Measurements from ENCODE around the gene UBE2G1. TPM values are rescaled to one million over a fixed set of nuclear protein-coding genes. Genes with fewer than 3 reads are reported as not detected.

The UBE2G1 gene
- total RNA-seq, 1 donor = 36.2 TPM

- Histone ChIP-seq H2AFZ (ENCODE audit: low read length) (no peak overlapping the region), H3K9me3 (ENCODE audit: low read depth, low read length) (no peaks in the 10 kb centered on the region), H4K20me1 (ENCODE audit: insufficient read depth, low read length) (peaks cover 56% of the 10 kb centered on the region), H3K4me2 (ENCODE audit: insufficient read depth, low read length) (no peak overlapping the region), H3K4me3 (ENCODE audit: insufficient read depth, low read length) (no peak overlapping the region), H3K36me3 (ENCODE audit: insufficient read depth, low read length) (no peaks in the 10 kb centered on the region), H3K27me3 (ENCODE audit: insufficient read depth, low read length) (no peaks in the 10 kb centered on the region), H3K27ac (ENCODE audit: low read depth, low read length) (no peak overlapping the region), H3K79me2 (ENCODE audit: insufficient read depth, low read length) (peaks cover 96% of the 10 kb centered on the region), H3K4me1 (ENCODE audit: insufficient read depth, low read length) (peaks cover 17% of the 10 kb centered on the region)
- no peak for TF ChIP-seq CTCF (IDR thresholded peaks at IDR 0.05; ENCODE audit: extremely low read depth, low read depth, low read length)
- no peak for DNase-seq (ENCODE audit: insufficient read length, low spot score, missing footprints)
Measured at GRCh38 chr17:4324463-4324862, 42.0 kb downstream of the UBE2G1 start.

GRCh38 chr17:4319221-4319620 lies 47.3 kb downstream of the UBE2G1 start:
- Histone ChIP-seq H3K4me1 (ENCODE audit: insufficient read depth, low read length) (peaks cover 6% of the 10 kb centered on the region), H3K27ac (ENCODE audit: low read depth, low read length) (no peak overlapping the region), H3K4me2 (ENCODE audit: insufficient read depth, low read length) (no peak overlapping the region), H3K36me3 (ENCODE audit: insufficient read depth, low read length) (no peaks in the 10 kb centered on the region), H2AFZ (ENCODE audit: low read length) (no peak overlapping the region), H4K20me1 (ENCODE audit: insufficient read depth, low read length) (peaks cover 51% of the 10 kb centered on the region), H3K27me3 (ENCODE audit: insufficient read depth, low read length) (no peaks in the 10 kb centered on the region), H3K4me3 (ENCODE audit: insufficient read depth, low read length) (no peak overlapping the region), H3K79me2 (ENCODE audit: insufficient read depth, low read length) (peaks cover 92% of the 10 kb centered on the region), H3K9me3 (ENCODE audit: low read depth, low read length) (no peaks in the 10 kb centered on the region)
- DNase-seq (ENCODE audit: insufficient read length, low spot score, missing footprints) = no peak
- TF ChIP-seq CTCF (IDR thresholded peaks at IDR 0.05; ENCODE audit: extremely low read depth, low read depth, low read length) = no peak

GRCh38 chr17:4318596-4318995 lies 47.9 kb downstream of the UBE2G1 start:
- Histone ChIP-seq H3K27me3 (ENCODE audit: insufficient read depth, low read length) (no peaks in the 10 kb centered on the region), H3K9me3 (ENCODE audit: low read depth, low read length) (no peaks in the 10 kb centered on the region), H3K36me3 (ENCODE audit: insufficient read depth, low read length) (no peaks in the 10 kb centered on the region), H3K27ac (ENCODE audit: low read depth, low read length) (no peak overlapping the region), H3K4me3 (ENCODE audit: insufficient read depth, low read length) (no peak overlapping the region), H3K4me1 (ENCODE audit: insufficient read depth, low read length) (peaks cover 6% of the 10 kb centered on the region), H3K4me2 (ENCODE audit: insufficient read depth, low read length) (no peak overlapping the region), H4K20me1 (ENCODE audit: insufficient read depth, low read length) (peaks cover 48% of the 10 kb centered on the region), H2AFZ (ENCODE audit: low read length) (no peak overlapping the region), H3K79me2 (ENCODE audit: insufficient read depth, low read length) (peaks cover 92% of the 10 kb centered on the region)
- DNase-seq (ENCODE audit: insufficient read length, low spot score, missing footprints) = no peak
- no peak for TF ChIP-seq CTCF (IDR thresholded peaks at IDR 0.05; ENCODE audit: extremely low read depth, low read depth, low read length)

- H3K27me3 ChIP-seq (ENCODE audit: insufficient read depth, low read length) = no peaks in the 10 kb centered on the region
- peaks cover 6% of the 10 kb centered on the region for H3K4me1 ChIP-seq (ENCODE audit: insufficient read depth, low read length)
- H3K9me3 ChIP-seq (ENCODE audit: low read depth, low read length) = no peaks in the 10 kb centered on the region
- no peaks in the 10 kb centered on the region for H3K36me3 ChIP-seq (ENCODE audit: insufficient read depth, low read length)
- no peak overlapping the region for H3K4me2 ChIP-seq (ENCODE audit: insufficient read depth, low read length)
- DNase-seq (ENCODE audit: insufficient read length, low spot score, missing footprints) = no peak
- no peak overlapping the region for H2AFZ ChIP-seq (ENCODE audit: low read length)
- H4K20me1 ChIP-seq (ENCODE audit: insufficient read depth, low read length) = peaks cover 49% of the 10 kb centered on the region
- H3K4me3 ChIP-seq (ENCODE audit: insufficient read depth, low read length) = no peak overlapping the region
- no peak overlapping the region for H3K27ac ChIP-seq (ENCODE audit: low read depth, low read length)
- H3K79me2 ChIP-seq (ENCODE audit: insufficient read depth, low read length) = peaks cover 92% of the 10 kb centered on the region
- TF ChIP-seq CTCF (IDR thresholded peaks at IDR 0.05; ENCODE audit: extremely low read depth, low read depth, low read length) = no peak
Measured at GRCh38 chr17:4318186-4318585, 48.3 kb downstream of the UBE2G1 start.

Data from osteoblast (primary cell).